GM21723 (cell line): ENCODE measurements around the gene SH3GL3.

Source experiments
- ATAC-seq: cut with Tn5 transposase; IDR thresholded peaks from one replicate; pipeline ENCODE4 v1.9.1; 2021; ENCODE audit warnings: mild to moderate bottlenecking, moderate library complexity; ENCODE audit not compliant: unreplicated experiment

Gene SH3GL3

GRCh38 chr15:83610901-83611685 is 164.0 kb downstream of the SH3GL3 start:
- no peak for ATAC-seq

- ATAC-seq, result no peak
These were observed 165.1 kb downstream of the SH3GL3 start for GRCh38 chr15:83612226-83612625.

- no peak for ATAC-seq
These were observed 165.9 kb downstream of the SH3GL3 start for GRCh38 chr15:83612898-83613635.

GRCh38 chr15:83613714-83614113 is 166.6 kb downstream of the SH3GL3 start:
- ATAC-seq, result no peak

GRCh38 chr15:83616840-83617239 is 169.7 kb downstream of the SH3GL3 start:
- ATAC-seq, result no peak

- no peak for ATAC-seq
These were observed 179.1 kb downstream of the SH3GL3 start for GRCh38 chr15:83626171-83626802.

- no peak for ATAC-seq
These were observed 184.4 kb downstream of the SH3GL3 start for GRCh38 chr15:83631534-83631933.

- no peak for ATAC-seq
These were observed 196.1 kb downstream of the SH3GL3 start for GRCh38 chr15:83643201-83643600.

GRCh38 chr15:83644439-83644838 is 197.3 kb downstream of the SH3GL3 start:
- no peak for ATAC-seq

- no peak for ATAC-seq
These were observed 203.7 kb downstream of the SH3GL3 start for GRCh38 chr15:83650831-83651230.

- ATAC-seq, result no peak
These were observed 204.4 kb downstream of the SH3GL3 start for GRCh38 chr15:83651541-83651940.

- ATAC-seq, result no peak
These were observed 205.6 kb downstream of the SH3GL3 start for GRCh38 chr15:83652626-83653204.

- no peak for ATAC-seq
These were observed 206.1 kb downstream of the SH3GL3 start for GRCh38 chr15:83653288-83653638.

GRCh38 chr15:83653639-83654378 is 206.7 kb downstream of the SH3GL3 start, which contains the start of gene ADAMTSL3:
ADAMTSL3 (plus strand) TSS chr15:83654123; CDS start chr15:83655762, 1,639 bp downstream.
- no peak for ATAC-seq

GRCh38 chr15:83654379-83655236 is 207.5 kb downstream of the SH3GL3 start:
- ATAC-seq, result no peak

GRCh38 chr15:83655237-83655616 is 208.1 kb downstream of the SH3GL3 start:
- no peak for ATAC-seq

- no peak for ATAC-seq
These were observed 209.1 kb downstream of the SH3GL3 start for GRCh38 chr15:83656192-83656591.

- ATAC-seq, result no peak
These were observed 209.9 kb downstream of the SH3GL3 start for GRCh38 chr15:83656943-83657528.

GRCh38 chr15:83657549-83657948 is 210.4 kb downstream of the SH3GL3 start:
- ATAC-seq, result no peak
